PC-9 (cell line): ENCODE results near the gene ATP6V0D1. TPM values are rescaled to one million over a fixed set of nuclear protein-coding genes. Genes with fewer than 3 reads are reported as not detected.

Experiments
- BruUV-seq: library from RNA; stranded (reverse); fragments of 400-500 nt; replicated peaks from 2 replicates; lab custom pipeline; 2021; lab: Mats Ljungman, UMichigan
- CTCF ChIA-PET: fragments of 300-600 bp; sonication (Branson Sonifier 250); formaldehyde crosslinking; loops from one replicate; lab custom pipeline; 2022; ENCODE audit warnings: antibody characterized with exemption; lab: Charles Lee
- POLR2A ChIA-PET: fragments of 300-600 bp; sonication (Branson Sonifier 250); formaldehyde crosslinking; loops from one replicate; lab custom pipeline; 2022; ENCODE audit warnings: antibody characterized with exemption; ENCODE audit not compliant: unreplicated experiment; lab: Charles Lee
- DNase-seq, 2 experiments: peaks; one replicate each; pipeline versions ENCODE4 v3.0.0 to v3.0.0-alpha.2; 2015 to 2022; ENCODE audit warnings: mixed read lengths in 1 of 2
- H2AFZ ChIP-seq: fragments of 200-600 bp; sonication (generic); 2 replicates; pipeline ENCODE4 v1.8.1; 2017; ENCODE audit warnings: antibody characterized with exemption
- H3F3A ChIP-seq: fragments of 200-600 bp; sonication (generic); 2 replicates; pipeline ENCODE4 v1.8.1; 2017; ENCODE audit warnings: antibody characterized with exemption, mild to moderate bottlenecking, low read depth; ENCODE audit not compliant: insufficient read depth
- H3K27ac ChIP-seq: fragments of 200-600 bp; sonication (generic); 2 replicates; pipeline ENCODE4 v1.6.1; 2016; ENCODE audit warnings: mixed run types
- H3K27me3 ChIP-seq: fragments of 200-600 bp; sonication (generic); 2 replicates; pipeline ENCODE4 v1.6.1; 2016; ENCODE audit warnings: low read depth, mixed run types; ENCODE audit not compliant: insufficient read depth
- H3K36me3 ChIP-seq: fragments of 200-600 bp; sonication (generic); 2 replicates; pipeline ENCODE4 v1.6.1; 2016; ENCODE audit warnings: low read depth, mixed run types
- H3K4me1 ChIP-seq: fragments of 200-600 bp; sonication (generic); replicated peaks from 2 replicates; pipeline ENCODE4 v1.6.1; 2016; ENCODE audit warnings: mixed run types; ENCODE audit not compliant: insufficient read depth
- H3K4me2 ChIP-seq: fragments of 200-600 bp; sonication (generic); 2 replicates; pipeline ENCODE4 v1.6.1; 2017; ENCODE audit warnings: mixed run types
- H3K4me3 ChIP-seq: fragments of 200-600 bp; sonication (generic); 2 replicates; pipeline ENCODE4 v1.6.1; 2016; ENCODE audit warnings: mixed run types
- H3K79me2 ChIP-seq: fragments of 200-600 bp; sonication (generic); 2 replicates; pipeline ENCODE4 v1.6.1; 2017; ENCODE audit warnings: low read depth, mixed run types
- H3K9me2 ChIP-seq: fragments of 200-600 bp; sonication (generic); 2 replicates; pipeline ENCODE4 v1.8.1; 2017; ENCODE audit warnings: mild to moderate bottlenecking; ENCODE audit not compliant: insufficient read depth
- H3K9me3 ChIP-seq: fragments of 200-600 bp; sonication (generic); 2 replicates; pipeline ENCODE4 v1.8.1; 2016; ENCODE audit warnings: low read depth; ENCODE audit not compliant: insufficient read depth
- H4K20me1 ChIP-seq: fragments of 200-600 bp; sonication (generic); 2 replicates; pipeline ENCODE4 v1.8.1; 2017; ENCODE audit not compliant: insufficient read depth
- CTCF ChIP-seq: fragments of 200-600 bp; sonication (generic); conservative IDR thresholded peaks from 2 replicates; pipeline ENCODE4 v1.6.1; 2017; ENCODE audit warnings: mixed run types, antibody characterized with exemption, mild to moderate bottlenecking, moderate library complexity
- EZH2 ChIP-seq: fragments of 200-600 bp; sonication (generic); IDR thresholded peaks from 2 replicates; pipeline ENCODE4 v1.8.0; 2017; ENCODE audit warnings: antibody characterized with exemption, low read depth
- intact Hi-C: fragments of 100-400 bp; cut with micrococcal nuclease; formaldehyde crosslinking; loops from one replicate; pipeline ENCODE4 v1.10.0; 2022; ENCODE audit not compliant: unreplicated experiment
- total RNA-seq: library from RNA; stranded (reverse); gene quantifications from 2 replicates; pipeline ENCODE4 v1.2.3, GENCODE V29; 2021

Gene ATP6V0D1
- total RNA-seq, 1 experiment from 2014 or later: 61.0 TPM

- Histone ChIP-seq H3K36me3 (no peaks in the 10 kb centered on the region), H3K4me3 (no peak overlapping the region), H3K27ac (no peak overlapping the region), H3K79me2 (no peaks in the 10 kb centered on the region), H2AFZ (no peak overlapping the region), H3K4me1 (no peaks in the 10 kb centered on the region; the same call in none of the 2 replicates), H3K9me3 (no peaks in the 10 kb centered on the region), H4K20me1 (no peaks in the 10 kb centered on the region), H3K4me2 (no peak overlapping the region), H3K27me3 (no peaks in the 10 kb centered on the region), H3F3A (peaks cover 14% of the 10 kb centered on the region; the same call in 1 of the 2 replicates), H3K9me2 (no peaks in the 10 kb centered on the region)
- TF ChIP-seq EZH2: no peak
- no peak for TF ChIP-seq CTCF
- CTCF ChIA-PET: no interaction called here
- POLR2A ChIA-PET: no interaction called here
- BruUV-seq: no TSS peak
- intact Hi-C loops: no loop called here
- no peak for DNase-seq
Measured at GRCh38 chr16:67425061-67425460, 55.9 kb downstream of the ATP6V0D1 start.

- Histone ChIP-seq H3F3A (peaks cover 10% of the 10 kb centered on the region; the same call in 1 of the 2 replicates), H2AFZ (no peak overlapping the region), H4K20me1 (no peaks in the 10 kb centered on the region), H3K4me1 (no peaks in the 10 kb centered on the region; the same call in 1 of the 2 replicates), H3K4me3 (no peak overlapping the region), H3K4me2 (no peak overlapping the region), H3K9me3 (no peaks in the 10 kb centered on the region), H3K27ac (no peak overlapping the region), H3K79me2 (no peaks in the 10 kb centered on the region), H3K36me3 (no peaks in the 10 kb centered on the region), H3K27me3 (no peaks in the 10 kb centered on the region), H3K9me2 (no peaks in the 10 kb centered on the region)
- intact Hi-C loops: no loop called here
- TF ChIP-seq EZH2 (no peak), CTCF (no peak)
- BruUV-seq: no TSS peak
- CTCF ChIA-PET: no interaction called here
- no peak for DNase-seq
- POLR2A ChIA-PET: no interaction called here
Measured at GRCh38 chr16:67424261-67424615, 56.7 kb downstream of the ATP6V0D1 start.

GRCh38 chr16:67423611-67424260, 57.2 kb downstream of the ATP6V0D1 start:
- no peak overlapping the region for H2AFZ ChIP-seq
- BruUV-seq: no TSS peak
- H4K20me1 ChIP-seq: no peaks in the 10 kb centered on the region
- H3K4me3 ChIP-seq: no peak overlapping the region
- H3K27me3 ChIP-seq: no peaks in the 10 kb centered on the region
- POLR2A ChIA-PET: no interaction called here
- H3K27ac ChIP-seq: no peak overlapping the region
- H3K4me2 ChIP-seq: no peak overlapping the region
- no peaks in the 10 kb centered on the region for H3K79me2 ChIP-seq
- intact Hi-C loops: no loop called here
- H3K9me2 ChIP-seq: no peaks in the 10 kb centered on the region
- no peaks in the 10 kb centered on the region for H3K9me3 ChIP-seq
- no peak for DNase-seq
- H3K36me3 ChIP-seq: no peaks in the 10 kb centered on the region
- no peak for TF ChIP-seq EZH2
- no peak for TF ChIP-seq CTCF
- H3F3A ChIP-seq: peaks cover 4% of the 10 kb centered on the region; the same call in 1 of the 2 replicates
- no peaks in the 10 kb centered on the region; the same call in 1 of the 2 replicates for H3K4me1 ChIP-seq
- CTCF ChIA-PET: interaction anchor here (0.5 to 0.6 kb wide), 3 partner anchors 38 to 423 kb away, joined by 4 to 8 read pairs (median 6); no protein-coding TSS in a partner anchor
